Ovary (tissue), 3 donors: ENCODE results near the gene SLC26A4.

Experiments used
- EP300 ChIP-seq: sonication (generic); formaldehyde crosslinking; IDR thresholded peaks from one replicate; pipeline ENCODE4 v1.6.1; 2017; ENCODE audit warnings: antibody characterized with exemption
- POLR2A ChIP-seq: fragments of 450-650 bp; IDR thresholded peaks from one replicate; pipeline ENCODE4 v1.6.1; 2017; ENCODE audit warnings: antibody characterized with exemption, mild to moderate bottlenecking, moderate library complexity
- TF ChIP-seq, protein P1 (sequence below), 3 donors: fragments of 450-650 bp in 2 of 3; fragments of 200-600 bp in 1 of 3; IDR thresholded peaks; one replicate each; pipeline versions ENCODE4 v1.5.1 to v1.8.0; 2016 to 2022; ENCODE audit warnings: antibody characterized with exemption in 3 of 3, mild to moderate bottlenecking in 1 of 3
- donor health status: DM: no; HTN: no; CAD: no.

DNA sequence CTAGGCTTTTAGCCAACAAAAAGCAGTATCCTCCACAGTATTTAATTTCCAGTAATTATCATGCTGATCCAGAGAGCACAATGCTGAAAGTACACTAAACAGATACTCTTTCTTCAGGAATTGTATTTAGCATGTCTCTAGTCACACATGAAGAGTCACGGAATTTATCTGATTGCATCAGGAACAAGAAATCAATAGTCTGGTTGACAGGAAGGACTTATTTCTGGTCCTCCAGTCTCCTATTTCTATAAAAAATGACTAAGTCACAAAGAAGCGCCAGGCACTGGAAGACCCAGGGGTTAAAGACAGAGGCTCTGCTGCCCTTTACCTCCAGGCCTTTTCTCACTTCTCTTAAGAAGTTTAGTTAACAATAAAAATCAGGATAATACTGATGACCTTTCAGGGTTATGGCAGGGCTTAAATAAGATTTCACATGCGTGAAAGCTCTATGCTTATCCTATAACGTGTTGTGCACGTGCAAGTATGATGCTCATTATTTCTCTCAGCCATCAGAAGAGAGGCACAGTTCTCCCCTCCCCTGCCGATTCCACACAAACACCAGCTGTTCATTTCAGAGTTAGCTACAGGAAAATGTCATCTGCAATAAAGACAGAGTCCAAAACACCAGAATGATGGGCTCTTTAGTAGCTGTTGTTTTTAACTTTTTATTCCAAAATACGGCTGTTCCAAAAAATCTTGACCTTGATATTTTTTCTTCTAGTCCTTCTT lies 36.9 kb downstream of the SLC26A4 start:
- TF ChIP-seq, protein P1, sequence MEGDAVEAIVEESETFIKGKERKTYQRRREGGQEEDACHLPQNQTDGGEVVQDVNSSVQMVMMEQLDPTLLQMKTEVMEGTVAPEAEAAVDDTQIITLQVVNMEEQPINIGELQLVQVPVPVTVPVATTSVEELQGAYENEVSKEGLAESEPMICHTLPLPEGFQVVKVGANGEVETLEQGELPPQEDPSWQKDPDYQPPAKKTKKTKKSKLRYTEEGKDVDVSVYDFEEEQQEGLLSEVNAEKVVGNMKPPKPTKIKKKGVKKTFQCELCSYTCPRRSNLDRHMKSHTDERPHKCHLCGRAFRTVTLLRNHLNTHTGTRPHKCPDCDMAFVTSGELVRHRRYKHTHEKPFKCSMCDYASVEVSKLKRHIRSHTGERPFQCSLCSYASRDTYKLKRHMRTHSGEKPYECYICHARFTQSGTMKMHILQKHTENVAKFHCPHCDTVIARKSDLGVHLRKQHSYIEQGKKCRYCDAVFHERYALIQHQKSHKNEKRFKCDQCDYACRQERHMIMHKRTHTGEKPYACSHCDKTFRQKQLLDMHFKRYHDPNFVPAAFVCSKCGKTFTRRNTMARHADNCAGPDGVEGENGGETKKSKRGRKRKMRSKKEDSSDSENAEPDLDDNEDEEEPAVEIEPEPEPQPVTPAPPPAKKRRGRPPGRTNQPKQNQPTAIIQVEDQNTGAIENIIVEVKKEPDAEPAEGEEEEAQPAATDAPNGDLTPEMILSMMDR (IDR thresholded peaks at IDR 0.05) = no peak
- TF ChIP-seq POLR2A (no peak), EP300 (no peak)
